Type B pancreatic cell (in vitro differentiated cells): ENCODE measurements around the gene DDX49. TPM values are rescaled to one million over a fixed set of nuclear protein-coding genes. Genes with fewer than 3 reads are reported as not detected.
A peak's percentile ranks its signal among the peaks of the same experiment; 100 is the strongest.

Source experiments
- DNase-seq: peaks from one replicate; pipeline ENCODE4 v3.0.0; 2021; ENCODE audit warnings: mixed read lengths; ENCODE audit not compliant: unreplicated experiment; ENCODE audit errors: extremely low spot score
- H3K27ac Mint-ChIP-seq: 2 replicates; pipeline ENCODE4 v1.8.0; 2021; ENCODE audit warnings: mild to moderate bottlenecking, mixed read lengths
- H3K27me3 Mint-ChIP-seq: 2 replicates; pipeline ENCODE4 v1.8.0; 2021; ENCODE audit warnings: mixed read lengths
- H3K36me3 Mint-ChIP-seq: 2 replicates; pipeline ENCODE4 v1.8.0; 2021; ENCODE audit warnings: mixed read lengths
- H3K4me1 Mint-ChIP-seq: one replicate; pipeline ENCODE4 v1.8.0; 2021; ENCODE audit warnings: mixed read lengths; ENCODE audit not compliant: unreplicated experiment
- H3K4me3 Mint-ChIP-seq: 2 replicates; pipeline ENCODE4 v1.8.0; 2021; ENCODE audit warnings: mild to moderate bottlenecking, mixed read lengths
- H3K9me3 Mint-ChIP-seq: 2 replicates; pipeline ENCODE4 v1.8.0; 2021; ENCODE audit warnings: mixed read lengths
- CTCF ChIP-seq: fragments of 200-600 bp; sonication (generic); conservative IDR thresholded peaks from 2 replicates; pipeline ENCODE4 v1.5.0; 2021; ENCODE audit warnings: antibody characterized with exemption, mild to moderate bottlenecking
- total RNA-seq: library from RNA; stranded (reverse); gene quantifications from 2 replicates; pipeline ENCODE4 v1.2.1, GENCODE V29; 2021; ENCODE audit warnings: low replicate concordance

The DDX49 gene
- total RNA-seq, 1 donor from 2014 or later: 58.3 TPM

GRCh38 chr19:18955042-18955441 is 35.5 kb downstream of the DDX49 start:
- no peaks in the 10 kb centered on the region for H3K9me3 Mint-ChIP-seq
- H3K27me3 Mint-ChIP-seq: peaks cover 8% of the 10 kb centered on the region
- no peak overlapping the region for H3K4me3 Mint-ChIP-seq
- no peaks in the 10 kb centered on the region for H3K36me3 Mint-ChIP-seq
- no peak overlapping the region for H3K27ac Mint-ChIP-seq
- H3K4me1 Mint-ChIP-seq: no peaks in the 10 kb centered on the region
- no peak for TF ChIP-seq CTCF
- DNase-seq: no peak

GRCh38 chr19:18960370-18960769 is 40.9 kb downstream of the DDX49 start:
- Mint-ChIP-seq H3K4me3 (no peak overlapping the region), H3K36me3 (no peaks in the 10 kb centered on the region), H3K27ac (no peak overlapping the region), H3K9me3 (no peaks in the 10 kb centered on the region), H3K4me1 (no peaks in the 10 kb centered on the region), H3K27me3 (peaks cover 24% of the 10 kb centered on the region)
- TF ChIP-seq CTCF: no peak
- DNase-seq: no peak

- peaks cover 24% of the 10 kb centered on the region for H3K27me3 Mint-ChIP-seq
- DNase-seq: no peak
- H3K4me3 Mint-ChIP-seq: peak overlapping the region; percentile 28
- no peak for TF ChIP-seq CTCF
- H3K9me3 Mint-ChIP-seq: no peaks in the 10 kb centered on the region
- no peak overlapping the region for H3K27ac Mint-ChIP-seq
- no peaks in the 10 kb centered on the region for H3K4me1 Mint-ChIP-seq
- H3K36me3 Mint-ChIP-seq: no peaks in the 10 kb centered on the region
Observed at GRCh38 chr19:18961767-18962620, 42.5 kb downstream of the DDX49 start.

- Mint-ChIP-seq H3K4me3 (no peak overlapping the region), H3K9me3 (no peaks in the 10 kb centered on the region), H3K27me3 (peaks cover 21% of the 10 kb centered on the region), H3K27ac (no peak overlapping the region), H3K4me1 (no peaks in the 10 kb centered on the region), H3K36me3 (no peaks in the 10 kb centered on the region)
- no peak for TF ChIP-seq CTCF
- no peak for DNase-seq
Observed at GRCh38 chr19:18964121-18964520, 44.6 kb downstream of the DDX49 start.

- Mint-ChIP-seq H3K4me3 (no peak overlapping the region), H3K36me3 (no peaks in the 10 kb centered on the region), H3K4me1 (no peaks in the 10 kb centered on the region), H3K27me3 (peaks cover 21% of the 10 kb centered on the region), H3K9me3 (no peaks in the 10 kb centered on the region), H3K27ac (no peak overlapping the region)
- TF ChIP-seq CTCF: no peak
- no peak for DNase-seq
Observed at GRCh38 chr19:18966307-18966706, 46.8 kb downstream of the DDX49 start.
